ENCODE measurements around the gene PAAF1. TPM values are rescaled to one million over a fixed set of nuclear protein-coding genes. Genes with fewer than 3 reads are reported as not detected.

Gene PAAF1
- total and polyA plus RNA-seq, 11 donors, result 3.9 to 18.4 (median 11.4) TPM

DNA sequence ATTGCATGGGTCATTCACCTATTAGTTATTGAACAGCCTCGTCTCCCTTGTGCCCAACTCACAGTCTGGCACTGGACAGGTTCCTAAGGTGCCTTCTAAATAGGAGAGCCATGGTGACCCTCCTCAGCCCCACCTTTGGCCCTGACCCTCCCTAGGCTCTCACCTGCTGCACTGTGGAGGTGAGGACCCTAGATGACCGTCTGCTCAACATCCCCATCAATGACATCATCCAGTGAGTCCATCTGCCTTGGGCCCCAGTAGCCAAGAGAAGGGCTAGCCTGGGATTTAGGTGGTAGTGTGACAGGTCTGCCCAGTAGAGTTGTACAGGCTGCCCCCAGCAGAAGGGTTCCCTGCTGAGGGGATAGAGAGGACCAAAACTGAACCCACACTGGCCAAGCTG is 92.3 kb downstream of the PAAF1 start:
- intact Hi-C loops (cut with DNase I), result loop anchor here in 7 of 10 donors (5.0 to 10.0 kb wide), 7 partner anchors 46 to 476 kb away; no protein-coding TSS in a partner anchor
- 79 to 92% (median 85%) methylated on average over 2 of the region's 2 CpGs for WGBS, 4 donors
- DNase-seq (no peak), ATAC-seq (no peak)
- no peak for TF ChIP-seq POLR2A (IDR thresholded peaks at IDR 0.05)
- TF ChIP-seq, protein P1, sequence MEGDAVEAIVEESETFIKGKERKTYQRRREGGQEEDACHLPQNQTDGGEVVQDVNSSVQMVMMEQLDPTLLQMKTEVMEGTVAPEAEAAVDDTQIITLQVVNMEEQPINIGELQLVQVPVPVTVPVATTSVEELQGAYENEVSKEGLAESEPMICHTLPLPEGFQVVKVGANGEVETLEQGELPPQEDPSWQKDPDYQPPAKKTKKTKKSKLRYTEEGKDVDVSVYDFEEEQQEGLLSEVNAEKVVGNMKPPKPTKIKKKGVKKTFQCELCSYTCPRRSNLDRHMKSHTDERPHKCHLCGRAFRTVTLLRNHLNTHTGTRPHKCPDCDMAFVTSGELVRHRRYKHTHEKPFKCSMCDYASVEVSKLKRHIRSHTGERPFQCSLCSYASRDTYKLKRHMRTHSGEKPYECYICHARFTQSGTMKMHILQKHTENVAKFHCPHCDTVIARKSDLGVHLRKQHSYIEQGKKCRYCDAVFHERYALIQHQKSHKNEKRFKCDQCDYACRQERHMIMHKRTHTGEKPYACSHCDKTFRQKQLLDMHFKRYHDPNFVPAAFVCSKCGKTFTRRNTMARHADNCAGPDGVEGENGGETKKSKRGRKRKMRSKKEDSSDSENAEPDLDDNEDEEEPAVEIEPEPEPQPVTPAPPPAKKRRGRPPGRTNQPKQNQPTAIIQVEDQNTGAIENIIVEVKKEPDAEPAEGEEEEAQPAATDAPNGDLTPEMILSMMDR (IDR thresholded peaks at IDR 0.05), result no peak
- no peak overlapping the region for H3K4me3 ChIP-seq
- no peaks in the 10 kb centered on the region for H3K36me3 ChIP-seq
- H3K9me3 ChIP-seq, result no peaks in the 10 kb centered on the region
- no peaks in the 10 kb centered on the region for H3K27me3 ChIP-seq
- peaks cover 0 to 21% (median 5%) of the 10 kb centered on the region in 12 donors for H3K4me1 ChIP-seq
- H3K27ac ChIP-seq, result no peak overlapping the region

DNA sequence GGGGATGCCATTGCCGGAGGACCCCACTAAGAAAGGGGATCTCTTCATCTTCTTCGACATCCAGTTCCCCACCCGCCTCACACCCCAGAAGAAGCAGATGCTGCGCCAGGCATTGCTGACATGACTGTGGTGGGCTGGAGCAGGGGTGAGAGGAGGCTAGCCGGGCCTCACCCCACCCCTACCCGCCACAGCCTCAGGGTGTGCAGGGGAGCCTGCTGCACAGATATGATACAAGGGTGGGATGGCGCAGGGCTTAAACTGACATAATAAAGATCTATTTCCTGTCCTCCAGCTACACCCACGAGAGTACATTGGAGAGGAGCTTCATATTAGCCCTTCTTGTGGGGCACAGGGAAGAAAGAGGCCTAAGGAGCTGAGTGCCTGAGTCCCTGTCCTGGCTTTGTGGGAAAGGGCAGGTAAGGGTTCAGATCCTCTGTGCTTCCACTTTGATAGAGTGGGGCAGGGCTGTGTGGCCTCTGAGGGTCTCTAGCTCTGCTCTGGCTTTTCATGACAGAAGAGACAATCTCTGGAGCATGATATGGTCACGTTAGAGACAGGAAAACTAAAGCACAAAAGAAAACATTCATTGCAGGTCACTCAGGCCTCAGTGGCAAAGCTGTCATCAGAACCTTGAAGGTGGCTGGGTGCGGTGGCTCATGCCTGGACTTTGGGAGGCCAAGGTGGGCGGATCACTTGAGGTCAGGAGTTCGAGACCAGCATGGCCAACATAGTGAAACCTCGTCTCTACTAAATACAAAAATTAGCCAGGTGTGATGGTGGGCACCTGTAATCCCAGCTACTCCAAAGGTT is 93.4 kb downstream of the PAAF1 start:
- Histone ChIP-seq H3K4me1 (peaks cover 0 to 22% (median 6%) of the 10 kb centered on the region in 12 donors), H3K27me3 (no peaks in the 10 kb centered on the region), H3K27ac (peak overlapping the region in 1 of 12 donors; percentile 38), H3K4me3 (no peak overlapping the region), H3K36me3 (peaks cover 0 to 10% (median 0%) of the 10 kb centered on the region in 9 donors), H3K9me3 (no peaks in the 10 kb centered on the region)
- WGBS, 4 donors, result 82 to 85% (median 84%) methylated on average over 13 of the region's 13 CpGs
- ATAC-seq (no peak), DNase-seq (no peak)
- intact Hi-C loops (cut with DNase I), result loop anchor here in 7 of 10 donors (5.0 to 10.0 kb wide), 7 partner anchors 45 to 475 kb away; no protein-coding TSS in a partner anchor
- TF ChIP-seq, protein P1 (IDR thresholded peaks at IDR 0.05), result no peak
- TF ChIP-seq POLR2A (IDR thresholded peaks at IDR 0.05), result no peak

DNA sequence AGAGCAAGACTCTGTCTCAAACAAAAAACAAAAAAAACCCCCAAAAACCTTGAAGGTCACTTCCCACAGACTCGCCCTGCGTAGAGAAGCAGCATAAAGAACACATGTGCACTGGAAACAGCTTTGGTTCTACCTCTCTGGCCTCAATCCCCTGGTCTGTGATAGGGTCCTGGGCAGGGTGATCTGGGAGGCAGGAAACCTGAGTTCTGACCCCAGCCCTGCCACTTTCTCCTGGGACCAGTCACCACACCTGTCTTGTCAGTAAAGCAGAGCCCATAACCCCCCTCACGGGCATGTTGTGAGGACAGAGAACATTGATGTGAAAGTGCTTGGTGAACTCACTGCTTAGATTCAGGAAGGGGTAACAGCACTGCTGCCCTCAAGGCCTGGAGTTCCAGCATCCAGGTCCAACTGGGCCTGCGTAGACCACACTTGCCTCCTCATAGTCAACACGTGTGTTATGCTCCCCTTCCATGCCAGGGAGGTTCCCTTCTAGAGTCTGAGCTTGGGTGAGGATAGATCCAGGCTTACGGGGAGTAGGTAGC is 94.4 kb downstream of the PAAF1 start:
- intact Hi-C loops (cut with DNase I), result no loop called here
- WGBS, 4 donors, result 78 to 93% (median 87%) methylated on average over 6 of the region's 6 CpGs

More for the DNA sequence above, 94.4 kb downstream of the PAAF1 start:
- no peak for ATAC-seq
- Histone ChIP-seq H3K4me3 (no peak overlapping the region), H3K4me1 (peaks cover 0 to 32% (median 6%) of the 10 kb centered on the region in 12 donors), H3K9me3 (no peaks in the 10 kb centered on the region), H3K27me3 (no peaks in the 10 kb centered on the region), H3K36me3 (peaks cover 0 to 20% (median 4%) of the 10 kb centered on the region in 9 donors), H3K27ac (peak overlapping the region in 1 of 12 donors; percentile 9)
- TF ChIP-seq, protein P1 (IDR thresholded peaks at IDR 0.05), result no peak
- TF ChIP-seq POLR2A (IDR thresholded peaks at IDR 0.05), result no peak
- DNase-seq, result no peak
